Activated T-helper 1 cell treated with anti-CD3 and anti-CD28 coated beads, Interleukin-2, amount 50 U/mL, for 16 hours (primary cell): ENCODE data around the gene SLC22A7.
"Not testable (repeated sequence)": the region's sequence is repeated elsewhere in the genome, so short reads cannot be mapped to it uniquely, and the experiment has no call there.

Experiments
- DNase-seq, 2 donors: peaks; one replicate each; pipeline ENCODE4 v3.0.0-alpha.2; 2020; ENCODE audit warnings: low read depth in 1 of 2, low spot score in 1 of 2

SLC22A7 gene

DNA sequence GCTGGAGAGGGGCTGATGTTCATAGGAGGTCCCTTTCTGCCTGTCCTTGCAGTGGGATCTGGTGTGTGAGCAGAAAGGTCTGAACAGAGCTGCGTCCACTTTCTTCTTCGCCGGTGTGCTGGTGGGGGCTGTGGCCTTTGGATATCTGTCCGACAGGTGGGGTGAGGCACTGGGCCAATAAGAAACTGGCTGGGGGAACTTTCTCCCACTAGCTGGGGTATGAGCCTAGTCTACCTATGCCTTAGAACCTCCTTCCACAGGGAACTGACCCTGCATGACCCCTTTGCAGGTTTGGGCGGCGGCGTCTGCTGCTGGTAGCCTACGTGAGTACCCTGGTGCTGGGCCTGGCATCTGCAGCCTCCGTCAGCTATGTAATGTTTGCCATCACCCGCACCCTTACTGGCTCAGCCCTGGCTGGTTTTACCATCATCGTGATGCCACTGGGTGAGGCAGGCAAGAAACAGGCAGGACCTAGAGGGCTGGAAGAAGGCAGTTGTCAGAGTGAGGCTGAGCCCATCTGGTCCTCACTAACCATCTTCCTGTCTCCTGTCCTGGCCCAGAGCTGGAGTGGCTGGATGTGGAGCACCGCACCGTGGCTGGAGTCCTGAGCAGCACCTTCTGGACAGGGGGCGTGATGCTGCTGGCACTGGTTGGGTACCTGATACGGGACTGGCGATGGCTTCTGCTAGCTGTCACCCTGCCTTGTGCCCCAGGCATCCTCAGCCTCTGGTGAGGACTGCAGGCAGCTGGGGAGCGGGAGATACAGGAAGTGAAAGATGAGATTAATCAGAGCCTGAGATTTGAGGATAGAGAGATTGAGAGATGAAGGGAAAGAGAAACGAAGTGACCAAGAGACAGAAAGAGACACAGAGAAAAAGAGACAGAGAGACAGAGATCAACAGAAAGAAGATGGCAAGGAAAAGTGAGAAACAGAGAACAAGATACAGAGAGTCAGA, 1.6 kb downstream of the SLC22A7 start:
- DNase-seq: no peak

DNA sequence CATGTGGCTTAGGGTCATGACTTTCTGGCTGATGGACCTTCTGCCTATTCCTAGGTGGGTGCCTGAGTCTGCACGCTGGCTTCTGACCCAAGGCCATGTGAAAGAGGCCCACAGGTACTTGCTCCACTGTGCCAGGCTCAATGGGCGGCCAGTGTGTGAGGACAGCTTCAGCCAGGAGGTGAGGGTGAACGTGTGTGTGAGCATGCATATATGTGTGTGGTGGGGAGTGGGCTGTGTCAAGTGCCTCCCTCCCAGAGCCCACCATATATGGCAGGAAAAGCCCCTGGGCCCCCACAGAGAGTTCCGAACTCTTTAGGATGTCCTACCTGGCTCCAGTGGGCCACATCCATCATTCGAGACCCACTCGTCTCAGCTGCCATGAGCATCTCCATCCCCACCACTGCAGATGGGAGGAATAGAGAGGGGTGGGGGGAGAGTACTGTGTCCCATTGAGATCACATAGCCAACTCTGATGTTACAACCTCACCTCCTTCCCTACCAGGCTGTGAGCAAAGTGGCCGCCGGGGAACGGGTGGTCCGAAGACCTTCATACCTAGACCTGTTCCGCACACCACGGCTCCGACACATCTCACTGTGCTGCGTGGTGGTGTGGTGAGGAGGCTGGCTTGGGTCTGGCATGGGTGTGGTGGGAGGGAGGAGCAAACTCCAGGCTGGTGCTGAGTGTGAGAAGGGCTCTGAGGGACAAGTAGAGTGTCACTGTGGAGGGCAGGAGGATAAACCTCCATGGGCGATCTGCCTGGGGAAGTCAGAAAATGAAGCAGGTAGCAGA, 3.2 kb downstream of the SLC22A7 start:
- no peak for DNase-seq

DNA sequence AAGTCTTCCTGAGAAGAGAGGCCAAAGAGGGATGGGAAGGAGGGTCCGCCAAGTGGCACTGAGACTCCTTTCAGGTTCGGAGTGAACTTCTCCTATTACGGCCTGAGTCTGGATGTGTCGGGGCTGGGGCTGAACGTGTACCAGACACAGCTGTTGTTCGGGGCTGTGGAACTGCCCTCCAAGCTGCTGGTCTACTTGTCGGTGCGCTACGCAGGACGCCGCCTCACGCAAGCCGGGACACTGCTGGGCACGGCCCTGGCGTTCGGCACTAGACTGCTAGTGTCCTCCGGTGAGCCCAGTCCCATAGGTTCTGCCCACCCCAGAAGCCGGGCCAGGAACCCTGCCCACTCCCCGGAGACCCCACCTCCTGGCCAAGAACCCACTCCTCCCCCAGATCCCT, 4.1 kb downstream of the SLC22A7 start:
- no peak for DNase-seq

DNA sequence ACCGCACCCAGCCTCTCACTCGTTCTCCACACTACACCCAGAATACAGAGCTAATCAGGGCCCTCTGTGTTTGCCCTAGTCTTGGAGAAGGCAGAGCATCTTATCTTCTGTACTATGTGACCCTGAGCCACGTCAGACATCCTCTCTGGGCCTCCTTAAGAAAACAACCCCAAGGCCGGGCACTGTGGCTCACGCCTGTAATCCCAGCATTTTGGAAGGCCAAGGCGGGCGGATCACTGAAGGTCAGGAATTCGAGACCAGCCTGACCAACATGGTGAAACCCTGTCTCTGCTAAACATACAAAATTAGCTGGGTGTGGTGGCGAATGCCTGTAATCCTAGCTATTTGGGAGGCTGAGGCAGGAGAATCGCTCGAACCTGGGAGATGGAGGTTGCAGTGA, 4.9 kb downstream of the SLC22A7 start:
- not testable (repeated sequence) for DNase-seq

DNA sequence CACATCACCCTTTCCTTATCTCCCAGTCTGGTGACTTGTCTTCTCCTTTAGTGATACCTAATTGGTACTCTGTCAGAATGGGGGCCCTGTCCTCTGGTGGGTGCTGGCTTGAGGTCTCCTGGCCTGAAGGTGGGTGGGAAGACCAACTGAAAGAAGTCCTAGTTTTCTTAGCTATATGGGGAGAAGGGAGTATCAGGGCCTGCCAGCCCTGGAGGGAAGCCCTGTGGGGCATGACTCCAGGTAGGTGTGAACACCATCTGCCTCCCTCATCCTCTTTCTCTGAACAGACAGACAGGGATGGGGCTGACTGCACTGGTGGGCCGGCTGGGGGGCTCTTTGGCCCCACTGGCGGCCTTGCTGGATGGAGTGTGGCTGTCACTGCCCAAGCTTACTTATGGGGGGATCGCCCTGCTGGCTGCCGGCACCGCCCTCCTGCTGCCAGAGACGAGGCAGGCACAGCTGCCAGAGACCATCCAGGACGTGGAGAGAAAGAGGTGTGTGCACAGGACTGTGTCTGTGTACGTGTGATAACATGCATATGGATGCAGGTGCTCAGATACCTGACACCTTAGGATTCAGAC, 5.8 kb downstream of the SLC22A7 start:
- DNase-seq: no peak

DNA sequence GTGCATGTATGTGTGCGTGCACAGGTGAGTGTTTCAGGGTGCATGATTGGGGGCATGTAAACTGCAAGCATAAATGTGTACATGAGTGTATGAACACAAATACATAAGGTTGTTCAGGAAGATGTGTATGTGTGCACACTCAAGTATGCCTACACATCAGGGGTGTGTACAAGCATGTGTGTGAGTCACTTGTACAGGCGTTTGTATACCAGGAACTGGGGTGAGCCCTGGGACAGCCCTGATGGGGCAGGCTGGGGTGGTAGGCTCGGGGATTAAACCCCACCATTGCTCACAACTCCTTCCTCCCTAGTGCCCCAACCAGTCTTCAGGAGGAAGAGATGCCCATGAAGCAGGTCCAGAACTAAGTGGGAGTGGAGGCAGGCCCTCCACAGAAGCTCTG, 6.3 kb downstream of the SLC22A7 start:
- no peak for DNase-seq

DNA sequence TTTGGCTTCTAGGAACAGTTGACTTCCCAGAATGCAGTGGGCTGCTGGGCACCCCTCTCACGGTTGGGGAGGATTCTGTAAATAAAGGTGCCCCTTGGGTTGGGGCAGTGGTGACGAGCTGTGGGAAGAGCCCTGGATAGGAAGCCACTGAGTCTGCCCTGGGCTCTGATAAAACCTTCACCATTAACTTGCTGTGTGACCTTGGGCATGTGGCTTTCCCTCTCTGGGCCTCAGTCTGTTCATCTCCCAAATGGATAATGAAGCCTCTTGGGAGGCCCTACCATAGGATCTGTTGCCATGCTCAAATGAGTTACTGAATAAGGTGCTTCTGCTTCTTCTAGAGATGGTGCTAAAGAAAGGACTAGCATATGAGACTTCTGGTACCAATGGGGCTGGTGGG, 6.8 kb downstream of the SLC22A7 start:
- DNase-seq: no peak

DNA sequence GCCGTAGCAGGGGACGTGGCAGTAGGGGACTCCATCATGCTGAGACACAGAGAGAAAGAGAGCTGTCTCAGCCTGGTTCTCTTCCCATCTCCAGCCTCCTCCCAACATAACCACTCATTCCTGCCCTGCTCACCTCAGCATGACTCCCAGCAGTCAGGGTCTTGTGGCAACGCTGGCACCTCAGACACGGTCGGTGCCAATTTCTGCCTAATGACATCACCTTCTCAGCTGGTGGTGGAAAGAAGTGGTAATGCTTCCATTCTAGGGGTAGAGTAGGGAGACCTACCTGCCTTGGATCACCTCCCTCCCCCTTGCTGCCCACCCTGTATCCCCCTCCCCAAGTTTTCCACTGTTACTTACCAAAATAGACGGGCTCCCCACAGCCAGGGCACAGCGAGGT, 8.0 kb downstream of the SLC22A7 start:
- DNase-seq: no peak

DNA sequence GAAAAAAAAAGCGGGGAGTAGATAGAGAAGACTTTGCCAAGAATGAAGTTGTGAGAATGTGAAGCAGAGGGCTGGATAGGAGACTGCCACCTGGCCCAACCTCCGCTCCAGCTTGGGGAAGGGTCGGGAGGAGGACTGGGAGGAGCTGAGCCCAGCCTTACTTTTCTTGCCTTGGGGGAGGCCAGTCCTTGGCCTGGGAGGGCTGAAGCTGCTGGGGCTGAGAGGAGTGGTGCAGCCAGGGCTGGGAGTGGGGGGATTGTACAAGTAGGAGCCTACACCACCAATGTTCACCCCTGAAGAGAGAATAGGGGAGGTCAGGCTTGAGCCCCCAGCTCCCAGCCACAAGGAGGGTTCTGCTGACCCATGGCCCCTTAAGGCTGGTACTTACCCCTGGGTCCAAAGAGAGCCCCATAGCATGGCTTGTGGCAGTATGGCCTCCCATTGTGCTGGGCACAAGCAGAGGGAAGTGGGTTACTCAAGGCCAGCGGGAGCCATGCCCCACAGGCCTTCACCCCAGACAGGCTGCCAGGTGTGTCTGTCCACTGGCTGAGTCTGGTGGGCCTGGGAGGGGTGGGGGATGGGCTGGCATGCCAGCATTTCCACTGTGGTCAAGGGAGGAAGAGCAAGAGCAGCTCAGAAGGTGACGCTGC, 9.5 kb downstream of the SLC22A7 start:
- DNase-seq: no peak

DNA sequence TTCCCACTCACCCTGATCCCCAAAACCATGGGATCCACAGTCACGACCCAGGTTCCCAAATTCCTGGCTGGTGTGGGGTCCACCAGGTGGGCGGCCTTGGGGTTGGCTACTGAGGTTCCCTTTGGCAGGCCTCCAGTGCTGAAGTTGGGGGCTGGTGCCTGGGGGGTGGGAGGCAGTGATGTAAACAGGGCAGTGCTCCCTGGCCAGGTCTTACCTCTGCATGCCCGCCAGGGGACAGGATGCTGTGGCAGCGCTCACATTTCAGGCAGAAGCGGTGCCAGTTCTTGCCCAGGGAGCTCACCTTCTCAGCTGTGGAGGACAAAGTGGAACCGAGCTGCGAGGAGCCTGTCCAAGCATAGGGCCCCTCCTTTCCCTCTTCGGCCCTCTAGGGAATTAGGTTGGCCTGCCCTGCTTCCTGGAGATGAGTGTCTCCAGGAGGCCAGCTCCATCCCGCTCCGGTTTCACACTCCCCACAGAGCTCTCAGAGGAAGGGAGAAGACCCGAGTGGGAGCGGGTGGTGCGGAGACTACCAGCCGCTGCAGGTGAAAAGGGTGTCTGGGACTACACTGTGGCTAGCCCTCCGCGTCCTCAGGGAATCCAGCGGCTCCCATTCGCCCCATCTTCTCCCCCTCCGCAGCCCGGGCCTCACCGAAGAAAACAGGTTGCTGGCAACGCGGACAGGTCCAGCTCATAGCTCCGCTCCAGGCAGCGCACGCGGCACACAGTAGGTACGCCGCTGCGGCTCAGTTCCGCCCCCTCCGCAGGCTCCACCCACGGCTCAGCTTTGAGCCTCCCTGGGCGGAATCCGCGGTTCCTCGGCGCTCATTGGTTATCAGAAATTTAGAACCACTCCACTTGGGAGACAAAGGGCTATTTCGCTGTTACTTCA, 10.3 kb downstream of the SLC22A7 start, which contains the start of gene CRIP3:
Gene CRIP3 (minus strand): TSS at position 726 of the 889 bp plus-strand sequence. CDS start 34 bp downstream, at position 692.
- DNase-seq: peak in 1 of 2 donors; percentile 11

DNA sequence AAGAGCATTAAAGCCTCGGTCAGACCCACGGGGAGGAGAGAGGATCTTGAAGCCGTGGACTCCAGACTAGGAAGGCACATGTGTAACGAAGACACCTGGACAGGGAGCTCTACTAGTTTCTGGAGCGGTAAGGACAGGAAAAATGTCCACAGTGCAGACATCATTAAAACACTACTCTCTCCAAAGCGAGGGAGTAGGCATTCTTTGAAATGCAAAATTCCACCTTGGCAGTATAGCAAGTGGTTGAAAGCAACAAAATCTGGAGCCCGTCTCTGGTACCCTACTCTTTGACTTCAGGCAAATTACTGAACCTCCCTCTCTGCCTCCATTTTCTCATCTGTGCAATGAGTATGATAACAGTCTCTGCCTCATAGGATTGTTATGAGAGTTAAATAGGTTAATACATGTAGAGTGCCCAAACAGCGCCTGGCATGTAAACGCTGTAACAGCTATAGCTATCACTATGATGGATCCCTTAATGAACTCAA, 11.0 kb downstream of the SLC22A7 start:
- no peak for DNase-seq

DNA sequence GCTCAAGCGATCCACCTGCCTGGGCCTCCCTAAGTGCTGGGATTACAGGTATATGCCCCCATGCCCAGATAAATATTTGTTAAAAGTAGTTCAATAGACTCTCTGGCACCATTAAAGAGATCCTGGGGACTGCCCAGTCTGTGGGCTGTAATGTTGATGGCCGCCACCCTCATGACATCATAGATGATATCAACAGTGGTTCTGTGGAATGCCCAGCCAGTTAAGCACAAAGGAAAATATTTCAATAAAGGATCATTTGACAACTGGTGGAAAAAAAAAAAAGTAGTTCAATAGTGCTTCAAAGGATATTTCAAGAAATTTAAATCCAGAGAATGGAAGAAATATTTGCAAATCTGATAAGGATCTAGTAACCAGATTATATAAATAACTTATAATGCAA, 12.1 kb downstream of the SLC22A7 start:
- DNase-seq: no peak

DNA sequence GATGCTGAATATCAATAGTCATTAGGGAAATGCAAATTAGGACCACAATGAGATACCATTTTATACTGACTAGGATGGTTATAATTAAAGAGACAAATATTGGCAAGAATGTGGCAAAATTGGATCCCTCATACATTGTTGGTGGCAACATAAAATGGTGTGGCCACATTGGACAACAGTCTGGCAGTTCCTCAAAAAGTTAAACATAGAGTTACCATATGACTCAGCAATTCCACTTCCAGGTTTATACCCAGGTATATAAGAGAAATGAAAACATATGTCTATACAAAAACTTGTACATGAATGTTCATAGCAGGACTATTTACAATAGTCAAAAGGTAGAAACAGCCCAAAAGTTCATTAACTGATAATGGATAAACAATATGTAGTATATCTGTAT, 12.6 kb downstream of the SLC22A7 start:
- no peak for DNase-seq

DNA sequence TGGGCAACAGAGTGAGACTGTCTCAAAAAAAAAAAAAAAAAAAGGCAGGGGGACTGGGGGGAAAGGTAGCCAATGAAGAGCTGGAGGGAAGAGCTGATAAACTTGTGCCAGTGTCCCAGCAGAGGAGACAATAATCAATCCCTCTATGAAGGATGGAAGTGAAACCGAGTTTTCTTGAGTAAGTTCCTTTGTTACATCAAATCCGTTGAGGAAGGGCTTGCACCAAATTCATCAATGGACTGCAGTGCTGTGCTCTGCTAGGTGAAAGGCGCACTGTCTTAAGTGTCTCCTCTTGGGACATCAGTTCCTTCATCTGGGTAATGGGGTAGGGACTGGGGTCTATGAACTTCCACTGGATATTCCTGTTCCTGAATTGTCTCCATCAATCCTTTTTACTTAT, 13.6 kb downstream of the SLC22A7 start:
- no peak for DNase-seq

DNA sequence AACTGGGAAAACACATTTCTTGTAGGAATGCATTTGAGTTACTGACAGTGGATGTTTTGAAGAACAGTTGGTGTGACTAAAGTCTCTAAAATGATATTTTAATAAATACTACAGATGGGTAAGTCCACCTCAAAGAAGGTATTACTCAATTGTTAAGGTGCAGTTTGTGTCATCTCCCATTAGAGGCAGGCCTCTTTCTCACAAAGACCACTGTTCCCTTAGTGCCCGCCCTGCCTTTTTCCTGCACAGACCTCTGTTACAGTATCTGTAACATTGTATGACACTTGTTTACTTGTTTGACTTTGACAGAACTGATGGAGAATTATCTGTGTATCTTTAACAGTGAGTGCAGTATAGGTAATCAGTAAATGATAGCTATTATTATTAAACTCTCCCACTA, 15.8 kb downstream of the SLC22A7 start:
- no peak for DNase-seq

DNA sequence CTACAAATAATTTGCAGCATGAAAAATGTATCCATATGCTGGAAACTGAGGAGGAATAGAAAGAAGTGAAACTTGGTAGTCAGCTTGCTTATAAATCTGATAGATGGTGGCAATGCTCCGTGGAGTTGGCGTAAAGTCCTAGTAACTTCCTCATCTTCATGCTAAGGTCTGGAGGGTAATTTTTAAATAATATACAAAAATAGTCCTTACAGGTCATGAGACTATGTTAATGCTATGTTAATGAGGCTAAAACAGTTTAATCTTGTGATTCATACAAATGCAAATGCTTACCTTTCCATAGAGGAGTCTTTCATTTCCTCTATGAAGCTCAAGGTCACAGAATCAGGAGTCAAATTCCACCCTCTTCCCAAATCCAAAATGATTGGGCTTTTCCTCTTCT, 20.0 kb downstream of the SLC22A7 start:
- DNase-seq: no peak

DNA sequence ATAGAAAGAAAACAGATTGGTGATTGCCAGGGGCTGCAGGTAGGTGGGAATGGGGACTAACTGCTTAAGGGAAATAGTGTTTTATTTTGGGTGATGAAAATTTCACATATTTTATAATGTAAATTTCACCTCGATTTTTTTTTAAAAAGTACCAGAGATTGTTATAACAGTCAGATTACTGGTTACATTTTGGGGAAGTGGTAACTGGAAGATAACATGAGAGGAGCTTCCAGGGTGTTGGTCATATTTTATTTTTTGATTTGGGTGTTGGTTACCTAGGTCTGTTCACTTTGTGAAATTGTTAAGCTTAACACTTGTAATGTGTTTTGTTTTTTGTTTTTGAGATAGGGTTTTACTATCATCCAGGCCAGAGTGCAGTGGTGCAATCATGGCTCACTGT, 27.8 kb downstream of the SLC22A7 start:
- DNase-seq: no peak

DNA sequence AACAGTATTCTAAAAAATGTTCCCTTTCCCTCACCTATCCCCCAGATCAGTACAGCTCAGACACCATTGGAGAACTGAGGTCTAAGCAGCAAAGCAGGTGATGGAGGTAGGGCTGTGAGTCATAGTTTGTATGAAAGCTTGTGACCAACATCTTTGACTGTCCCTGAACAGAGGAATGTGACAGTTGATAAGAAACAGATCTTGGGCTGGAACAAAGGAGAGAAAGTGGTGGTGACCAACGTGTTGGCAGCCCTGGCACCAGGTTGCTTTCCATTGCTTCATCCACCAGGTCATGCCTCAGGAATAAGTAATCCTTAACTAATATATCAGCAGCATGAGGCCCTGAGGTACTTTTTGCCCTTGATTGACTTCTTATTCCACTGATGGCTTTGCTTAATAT, 30.5 kb downstream of the SLC22A7 start:
- DNase-seq: no peak

DNA sequence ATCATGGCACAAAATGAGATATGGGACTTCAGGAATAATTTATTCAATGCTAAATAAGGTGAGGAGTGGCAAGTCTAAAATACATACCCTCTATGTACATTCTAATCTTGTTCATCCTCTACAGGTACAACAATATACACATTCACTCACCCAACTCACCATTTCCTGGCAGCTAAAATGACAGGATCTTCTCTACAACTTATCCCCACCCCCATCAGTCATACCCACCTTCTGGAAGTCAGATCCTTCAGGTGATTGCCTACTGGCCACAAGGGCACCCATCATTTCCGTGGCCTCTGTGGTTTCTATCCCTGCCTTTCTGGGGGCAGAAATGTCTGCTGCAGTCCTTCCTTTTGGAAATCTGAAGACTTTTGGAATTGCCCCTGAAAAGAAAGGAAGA, 33.4 kb downstream of the SLC22A7 start:
- DNase-seq: no peak

DNA sequence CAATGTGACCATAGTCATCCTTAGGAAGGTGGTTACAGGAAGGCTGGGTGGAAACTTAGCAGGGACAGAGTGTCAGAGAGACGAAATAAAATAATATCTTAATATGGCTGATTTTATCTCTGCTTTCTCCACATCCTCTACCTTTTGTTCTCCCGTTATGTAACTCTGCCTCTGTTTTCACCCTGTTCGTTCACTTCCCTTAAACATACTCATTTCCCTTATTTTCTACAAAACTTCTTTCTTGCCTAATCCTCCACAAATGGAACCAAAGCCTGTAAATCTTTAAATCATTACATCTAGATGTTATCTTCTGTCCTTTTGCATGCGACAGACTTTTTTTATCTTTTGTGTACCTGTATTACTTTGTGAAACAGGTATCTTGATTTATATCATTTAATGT, 33.8 kb downstream of the SLC22A7 start:
- DNase-seq: no peak
